K562 (cell line): ENCODE measurements around the gene CYP11A1. TPM values are rescaled to one million over a fixed set of nuclear protein-coding genes. Genes with fewer than 3 reads are reported as not detected.

Source experiments
- ATAC-seq: fragments of 200-7000 bp; cut with Tn5 transposase; 3 replicates; pipeline ENCODE4 v1.9.1; 2020; ENCODE audit warnings: moderate library complexity
- BruUV-seq: library from RNA; stranded (reverse); fragments of 400-500 nt; replicated peaks from 2 replicates; lab custom pipeline; 2021; lab: Mats Ljungman, UMichigan
- CTCF ChIA-PET: fragments of 300-600 bp; formaldehyde crosslinking; extraction: SDS; loops from one replicate; lab custom pipeline; 2021; ENCODE audit warnings: low intra/inter-chr PET ratio; lab: Yijun Ruan, JAX
- POLR2A ChIA-PET: fragments of 300-600, 350-650 bp; sonication (Branson Sonifier 250); formaldehyde crosslinking; extraction: SDS; loops from one replicate; lab custom pipeline; 2021; ENCODE audit warnings: antibody characterized with exemption, inconsistent platforms; lab: Yijun Ruan, JAX
- DNase-seq, 4 experiments: peaks; one replicate each; pipeline versions ENCODE4 v3.0.0 to v3.0.0-alpha.2; 2011 to 2018; ENCODE audit warnings: low spot score in 3 of 4, mixed read lengths in 3 of 4; ENCODE audit errors: extremely low read depth in 1 of 4
- FAIRE-seq: peaks from 2 replicates; lab custom pipeline; 2011; peaks lifted over from hg19 to GRCh38; lab: Jason Lieb, UNC
- H2AFZ ChIP-seq: 2 replicates; pipeline ENCODE4 v1.6.0; 2011; ENCODE audit warnings: low read depth, low read length, control low read depth, inconsistent platforms
- H3K27ac ChIP-seq: fragments of 200-600 bp; 3 replicates; pipeline ENCODE4 v1.8.0; 2011; ENCODE audit warnings: low read depth, mild to moderate bottlenecking, control low read depth, inconsistent platforms, low read length, moderate library complexity, mixed read lengths; ENCODE audit errors: extremely low read depth
- H3K27me3 ChIP-seq, 2 experiments: fragments of 300-600 bp in 1 of 2; 2 replicates in 1 of 2; 3 replicates in 1 of 2; pipeline versions ENCODE4 v1.6.0 to v1.8.0; 2011; ENCODE audit warnings: inconsistent platforms in 2 of 2, low read length in 2 of 2, mild to moderate bottlenecking in 1 of 2, mixed read lengths in 1 of 2, moderate library complexity in 1 of 2; ENCODE audit not compliant: control insufficient read depth in 2 of 2, insufficient read depth in 2 of 2
- H3K36me3 ChIP-seq: fragments of 300-600 bp; 3 replicates; pipeline ENCODE4 v1.8.0; 2011; ENCODE audit warnings: mild to moderate bottlenecking, low read length, inconsistent platforms; ENCODE audit not compliant: control insufficient read depth, insufficient read depth
- H3K4me1 ChIP-seq, 2 experiments: fragments of 200-600 bp in 1 of 2; replicated peaks in 1 of 2; 2 replicates in 1 of 2; 3 replicates in 1 of 2; pipeline versions ENCODE4 v1.5.1 to v1.8.0; 2011; ENCODE audit warnings: inconsistent platforms in 2 of 2, low read length in 2 of 2, mild to moderate bottlenecking in 1 of 2, mixed read lengths in 1 of 2, moderate library complexity in 1 of 2; ENCODE audit not compliant: control insufficient read depth in 2 of 2, insufficient read depth in 2 of 2
- H3K4me2 ChIP-seq: 2 replicates; pipeline ENCODE4 v1.6.1; 2011; ENCODE audit warnings: low read length, control low read depth, inconsistent platforms, mixed read lengths; ENCODE audit not compliant: insufficient read depth
- H3K4me3 ChIP-seq: fragments of 200-600 bp; sonication (generic), shearing (Covaris generic); 2 replicates; pipeline ENCODE4 v1.5.1; 2016; ENCODE audit warnings: control low read depth, inconsistent platforms
- H3K79me2 ChIP-seq: fragments of 200-600 bp; 3 replicates; pipeline ENCODE4 v1.8.0; 2011; ENCODE audit warnings: low read length, inconsistent platforms; ENCODE audit not compliant: control insufficient read depth, insufficient read depth
- H3K9ac ChIP-seq, 2 experiments: 2 replicates each; pipeline versions ENCODE4 v1.6.0 to v1.6.1; 2011; ENCODE audit warnings: low read depth in 2 of 2, low read length in 2 of 2, control low read depth in 1 of 2, inconsistent platforms in 1 of 2, mild to moderate bottlenecking in 1 of 2, mixed read lengths in 1 of 2; ENCODE audit not compliant: insufficient read depth in 1 of 2
- H3K9me1 ChIP-seq: one replicate; pipeline ENCODE4 v1.6.0; 2011; ENCODE audit warnings: inconsistent platforms, mild to moderate bottlenecking, low read length, moderate library complexity; ENCODE audit not compliant: control insufficient read depth, insufficient read depth
- H3K9me3 ChIP-seq: replicated peaks from 2 replicates; pipeline ENCODE4 v1.5.1; 2011; ENCODE audit warnings: low read depth, low read length, inconsistent platforms; ENCODE audit not compliant: control insufficient read depth, insufficient read depth
- H4K20me1 ChIP-seq: replicated peaks from 2 replicates; pipeline ENCODE4 v1.6.1; 2011; ENCODE audit warnings: low read length, inconsistent platforms, mixed read lengths; ENCODE audit not compliant: control insufficient read depth, insufficient read depth
- ATF7 ChIP-seq: fragments of 450-650 bp; IDR thresholded peaks from 2 replicates; pipeline ENCODE4 v1.7.1; 2014; ENCODE audit warnings: mild to moderate bottlenecking, moderate library complexity
- EHMT2 ChIP-seq: fragments of 450-650 bp; IDR thresholded peaks from 2 replicates; pipeline ENCODE4 v1.6.1; 2018; ENCODE audit warnings: antibody characterized with exemption
- KHSRP ChIP-seq: fragments of 450-650 bp; IDR thresholded peaks from 2 replicates; pipeline ENCODE4 v1.6.1; 2017
- ZNF639 ChIP-seq, 2 experiments: fragments of 200-800 bp in 1 of 2; sonication (Bioruptor generic) in 1 of 2; sonication (generic) in 1 of 2; formaldehyde crosslinking in 1 of 2; IDR thresholded peaks in 1 of 2; conservative IDR thresholded peaks in 1 of 2; 2 replicates each; pipeline versions ENCODE4 v1.5.0 to v1.6.1; 2016 to 2020; ENCODE audit warnings: missing compliant biosample characterization in 1 of 2, missing genetic modification characterization in 1 of 2, missing genetic modification reagents in 1 of 2
- WGBS: fragments of 100-300 bp; shearing (Covaris generic); methylation state at CpG from one replicate; pipeline ENCODE4 v1.1.6; 2016; ENCODE audit warnings: low coverage, mixed read lengths; ENCODE audit not compliant: insufficient coverage; ENCODE audit errors: missing lambda C conversion rate; 5-methylcytosine and 5-hydroxymethylcytosine counted together
- in situ Hi-C: fragments of 300-500 bp; cut with MboI; formaldehyde crosslinking; loops from 4 replicates; pipeline ENCODE4 v1.15.0; 2018; ENCODE audit warnings: inconsistent platforms, mixed read lengths
- intact Hi-C: fragments of 100-400 bp; cut with micrococcal nuclease; formaldehyde crosslinking; loops from 2 replicates; pipeline ENCODE4 v1.14.2; 2022
- polyA plus RNA-seq, 8 experiments: library from polyadenylated mRNA; depleted of rRNA in 4 of 8; stranded (reverse) in 5 of 8; unstranded in 3 of 8; fragments of >200 nt; fragmentation: Nextera tagmentation in 2 of 8; fragmentation: Illumina TruSeq in 1 of 8; extraction: Ambion mirVana in 2 of 8; extraction: Trizol in 1 of 8; gene quantifications; 2 replicates each; pipeline versions ENCODE4 v1.2.1 to v1.2.3, GENCODE V29; 2011 to 2014; ENCODE audit warnings: inconsistent platforms in 1 of 8, missing spikeins in 1 of 8
- total RNA-seq, 7 experiments: library from RNA; depleted of rRNA in 6 of 7; stranded (reverse); fragments of >200 nt in 6 of 7; fragmentation: Illumina TruSeq in 2 of 7; extraction: Trizol in 2 of 7; gene quantifications; 2 replicates each; pipeline versions ENCODE4 v1.2.1 to v1.2.3, GENCODE V29; 2011 to 2021; ENCODE audit warnings: low replicate concordance in 1 of 7

CYP11A1 gene
- total and polyA plus RNA-seq, 9 of the 15 experiments (the other 6 are each of a cell fraction or from before 2014, with no cell fraction given), result 0.06 to 0.24 (median 0.10) TPM; not detected in 4

GRCh38 chr15:74294010-74294409, 73.4 kb downstream of the CYP11A1 start:
- intact Hi-C loops (loop anchor here (10.0 kb wide), 1 partner anchor 49 kb away; no protein-coding TSS in a partner anchor), in situ Hi-C loops (loop anchor here (25.0 kb wide), 1 partner anchor 1657 kb away; no protein-coding TSS in a partner anchor)
- CTCF ChIA-PET, result no interaction called here
- POLR2A ChIA-PET, result no interaction called here
- H3K27ac ChIP-seq, result no peak overlapping the region
- no peaks in the 10 kb centered on the region for H3K79me2 ChIP-seq
- no peaks in the 10 kb centered on the region for H3K9me3 ChIP-seq
- no peak overlapping the region for H3K4me2 ChIP-seq
- ATAC-seq (no peak), DNase-seq (no peak), FAIRE-seq (no peak)
- BruUV-seq, result no TSS peak
- no peak overlapping the region for H3K4me3 ChIP-seq
- H3K4me1 ChIP-seq, result peaks cover 5 to 13% of the 10 kb centered on the region in 2 experiments; a peak in 4 of 5 replicates
- peaks cover 3% of the 10 kb centered on the region for H3K9me1 ChIP-seq
- 0% methylated on average over 1 of the region's 1 CpG for WGBS
- peaks cover 18% of the 10 kb centered on the region for H4K20me1 ChIP-seq
- peaks cover under 1 to 6% of the 10 kb centered on the region in 2 experiments; a peak in 2 of 5 replicates for H3K27me3 ChIP-seq
- no peak overlapping the region for H3K9ac ChIP-seq
- no peaks in the 10 kb centered on the region for H3K36me3 ChIP-seq
- no peak overlapping the region for H2AFZ ChIP-seq
- no peak for TF ChIP-seq KHSRP
- no peak for TF ChIP-seq EHMT2
- no peak for TF ChIP-seq ZNF639 (CRISPR knock-in tag; conservative IDR thresholded peaks at IDR 0.05 in 1 of 2, IDR thresholded peaks at IDR 0.05 in 1 of 2)
- TF ChIP-seq ATF7, result no peak
